GM23338 (cell line): ENCODE results near the gene B4GALT5. TPM values are rescaled to one million over a fixed set of nuclear protein-coding genes. Genes with fewer than 3 reads are reported as not detected.

Experiments used
- ATAC-seq: fragments of 200-7000 bp; cut with Tn5 transposase; 3 replicates; pipeline ENCODE4 v1.9.1; 2020
- DNase-seq: peaks from one replicate; pipeline ENCODE4 v3.0.0-alpha.2; 2015; ENCODE audit warnings: low spot score
- H2AFZ ChIP-seq: fragments of 200-600 bp; sonication (generic); 2 replicates; pipeline ENCODE4 v1.8.0; 2016; ENCODE audit warnings: antibody characterized with exemption, mild to moderate bottlenecking, moderate library complexity
- H3F3A ChIP-seq: fragments of 200-600 bp; sonication (generic); replicated peaks from 2 replicates; pipeline ENCODE4 v1.8.0; 2017; ENCODE audit warnings: antibody characterized with exemption, mixed run types, low read depth
- H3K27ac ChIP-seq: fragments of 200-600 bp; sonication (generic); 2 replicates; pipeline ENCODE4 v1.6.1; 2016; ENCODE audit warnings: low read depth
- H3K27me3 ChIP-seq: fragments of 200-600 bp; sonication (generic); 2 replicates; pipeline ENCODE4 v1.8.0; 2016; ENCODE audit warnings: mild to moderate bottlenecking, mixed run types, moderate library complexity; ENCODE audit not compliant: insufficient read depth
- H3K36me3 ChIP-seq: fragments of 200-600 bp; sonication (generic); 2 replicates; pipeline ENCODE4 v1.8.0; 2016; ENCODE audit warnings: mild to moderate bottlenecking; ENCODE audit not compliant: insufficient read depth
- H3K4me1 ChIP-seq: fragments of 200-600 bp; sonication (generic); 2 replicates; pipeline ENCODE4 v1.8.0; 2016; ENCODE audit warnings: mild to moderate bottlenecking, moderate library complexity; ENCODE audit not compliant: insufficient read depth
- H3K4me2 ChIP-seq: fragments of 200-600 bp; sonication (generic); 2 replicates; pipeline ENCODE4 v1.7.1; 2017; ENCODE audit warnings: mixed run types
- H3K4me3 ChIP-seq: fragments of 200-600 bp; sonication (generic); 2 replicates; pipeline ENCODE4 v1.6.1; 2016; ENCODE audit warnings: mixed run types
- H3K79me2 ChIP-seq: fragments of 200-600 bp; sonication (generic); replicated peaks from 2 replicates; pipeline ENCODE4 v1.8.0; 2017; ENCODE audit warnings: mild to moderate bottlenecking; ENCODE audit not compliant: insufficient read depth
- H3K9me2 ChIP-seq: fragments of 200-600 bp; sonication (generic); 2 replicates; pipeline ENCODE4 v1.8.0; 2017; ENCODE audit not compliant: insufficient read depth
- H4K20me1 ChIP-seq: fragments of 200-600 bp; sonication (generic); replicated peaks from 2 replicates; pipeline ENCODE4 v1.8.0; 2017; ENCODE audit warnings: mild to moderate bottlenecking; ENCODE audit not compliant: insufficient read depth
- H3K27ac Mint-ChIP-seq: 2 replicates; pipeline ENCODE4 v1.8.0; 2020; ENCODE audit warnings: inconsistent platforms, mild to moderate bottlenecking, moderate library complexity, mixed read lengths
- H3K27me3 Mint-ChIP-seq: 3 replicates; pipeline ENCODE4 v1.8.0; 2022; ENCODE audit warnings: low read depth, mild to moderate bottlenecking, moderate library complexity, mixed read lengths, inconsistent platforms; ENCODE audit not compliant: insufficient read depth, poor library complexity
- H3K36me3 Mint-ChIP-seq: 3 replicates; pipeline ENCODE4 v1.8.0; 2021; ENCODE audit warnings: low read depth, mild to moderate bottlenecking, inconsistent platforms, moderate library complexity, mixed read lengths
- H3K4me1 Mint-ChIP-seq: 3 replicates; pipeline ENCODE4 v1.8.0; 2020; ENCODE audit warnings: mild to moderate bottlenecking, inconsistent platforms, mixed read lengths
- H3K4me3 Mint-ChIP-seq: 3 replicates; pipeline ENCODE4 v1.8.0; 2021; ENCODE audit warnings: moderate library complexity, mild to moderate bottlenecking, inconsistent platforms, mixed read lengths
- H3K9me3 Mint-ChIP-seq: 3 replicates; pipeline ENCODE4 v1.8.0; 2020; ENCODE audit warnings: moderate library complexity, mild to moderate bottlenecking, inconsistent platforms, mixed read lengths
- POLR2AphosphoS5 ChIP-seq: IDR thresholded peaks from 2 replicates; pipeline ENCODE4 v1.6.1; 2016; ENCODE audit warnings: antibody characterized with exemption, low read depth
- STAT1 ChIP-seq: IDR thresholded peaks from one replicate; pipeline ENCODE4 v1.6.1; 2016; ENCODE audit warnings: antibody characterized with exemption; ENCODE audit not compliant: unreplicated experiment
- ZNF114 ChIP-seq: fragments of 250-450 bp; sonication (Bioruptor Pico); IDR thresholded peaks from 2 replicates; pipeline ENCODE4 v1.5.0; 2020; ENCODE audit warnings: mild to moderate bottlenecking, moderate library complexity
- ZNF462 ChIP-seq: fragments of 250-450 bp; sonication (Bioruptor Pico); IDR thresholded peaks from 2 replicates; pipeline ENCODE4 v1.5.0; 2020; ENCODE audit warnings: mild to moderate bottlenecking, moderate library complexity
- polyA plus RNA-seq: library from polyadenylated mRNA; unstranded; fragments of >200 nt; fragmentation: Nextera tagmentation; extraction: Ambion mirVana; gene quantifications from 2 replicates; pipeline ENCODE4 v1.2.1, GENCODE V29; 2016
- total RNA-seq: library from RNA; depleted of rRNA; stranded (reverse); fragments of >200 nt; shearing (Covaris generic); gene quantifications from 2 replicates; pipeline ENCODE4 v1.2.3, GENCODE V29; 2014
- TF ChIP-seq, protein P1 (sequence below): IDR thresholded peaks from one replicate; pipeline ENCODE4 v1.6.1; 2018; ENCODE audit warnings: antibody characterized with exemption; ENCODE audit not compliant: unreplicated experiment

B4GALT5 gene
- total and polyA plus RNA-seq, 2 experiments from 2014 or later = 19.1 to 50.3 TPM

DNA sequence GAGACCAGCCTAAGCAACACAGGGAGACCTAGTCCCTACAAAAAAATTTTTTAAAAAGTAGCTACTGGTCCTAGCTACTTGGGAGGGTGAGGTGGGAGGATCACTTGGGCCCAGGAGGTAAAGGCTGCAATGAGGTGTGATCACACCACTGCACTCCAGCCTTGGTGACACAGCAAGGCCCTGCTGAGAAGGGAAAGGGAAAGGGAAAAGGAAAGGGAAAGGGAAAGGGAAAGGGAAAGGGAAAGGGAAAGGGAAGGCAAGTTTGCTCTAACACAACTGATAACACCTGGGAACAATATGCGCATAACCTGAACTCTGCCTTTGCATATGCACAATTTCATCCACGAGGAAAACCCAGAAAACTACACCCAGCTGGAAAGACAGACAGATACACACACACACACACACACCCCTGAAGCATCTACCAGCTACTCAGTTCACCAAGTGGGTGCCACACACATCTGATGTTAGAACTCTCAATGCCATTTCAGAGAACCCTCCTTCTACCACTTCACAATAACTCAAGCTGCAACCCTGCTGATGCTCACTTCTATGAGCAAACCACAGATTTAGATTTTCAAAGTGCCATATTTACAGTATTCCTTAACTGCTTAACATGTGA, 19.1 kb downstream of the B4GALT5 start:
- Histone ChIP-seq H3K27me3 (no peaks in the 10 kb centered on the region), H3K79me2 (peaks cover 100% of the 10 kb centered on the region), H3K4me1 (peaks cover 52% of the 10 kb centered on the region), H3K4me2 (peak overlapping the region; percentile 72), H3F3A (0 out of 2 replicates have a peak, but pooled peaks cover 3% of the 10 kb centered on the region), H3K4me3 (peak overlapping the region; percentile 38), H3K9me2 (no peaks in the 10 kb centered on the region), H3K36me3 (no peaks in the 10 kb centered on the region), H3K27ac (peak overlapping the region; percentile 88), H2AFZ (no peak overlapping the region), H4K20me1 (peaks cover 75% of the 10 kb centered on the region)
- Mint-ChIP-seq H3K27me3 (peaks cover 6% of the 10 kb centered on the region), H3K4me1 (peaks cover 80% of the 10 kb centered on the region), H3K36me3 (no peaks in the 10 kb centered on the region), H3K27ac (peak overlapping the region; percentile 77), H3K4me3 (peak overlapping the region; percentile 33), H3K9me3 (no peaks in the 10 kb centered on the region)
- no peak for TF ChIP-seq POLR2AphosphoS5
- TF ChIP-seq STAT1 = no peak
- TF ChIP-seq ZNF114 (CRISPR knock-in tag) = no peak
- TF ChIP-seq, protein P1, sequence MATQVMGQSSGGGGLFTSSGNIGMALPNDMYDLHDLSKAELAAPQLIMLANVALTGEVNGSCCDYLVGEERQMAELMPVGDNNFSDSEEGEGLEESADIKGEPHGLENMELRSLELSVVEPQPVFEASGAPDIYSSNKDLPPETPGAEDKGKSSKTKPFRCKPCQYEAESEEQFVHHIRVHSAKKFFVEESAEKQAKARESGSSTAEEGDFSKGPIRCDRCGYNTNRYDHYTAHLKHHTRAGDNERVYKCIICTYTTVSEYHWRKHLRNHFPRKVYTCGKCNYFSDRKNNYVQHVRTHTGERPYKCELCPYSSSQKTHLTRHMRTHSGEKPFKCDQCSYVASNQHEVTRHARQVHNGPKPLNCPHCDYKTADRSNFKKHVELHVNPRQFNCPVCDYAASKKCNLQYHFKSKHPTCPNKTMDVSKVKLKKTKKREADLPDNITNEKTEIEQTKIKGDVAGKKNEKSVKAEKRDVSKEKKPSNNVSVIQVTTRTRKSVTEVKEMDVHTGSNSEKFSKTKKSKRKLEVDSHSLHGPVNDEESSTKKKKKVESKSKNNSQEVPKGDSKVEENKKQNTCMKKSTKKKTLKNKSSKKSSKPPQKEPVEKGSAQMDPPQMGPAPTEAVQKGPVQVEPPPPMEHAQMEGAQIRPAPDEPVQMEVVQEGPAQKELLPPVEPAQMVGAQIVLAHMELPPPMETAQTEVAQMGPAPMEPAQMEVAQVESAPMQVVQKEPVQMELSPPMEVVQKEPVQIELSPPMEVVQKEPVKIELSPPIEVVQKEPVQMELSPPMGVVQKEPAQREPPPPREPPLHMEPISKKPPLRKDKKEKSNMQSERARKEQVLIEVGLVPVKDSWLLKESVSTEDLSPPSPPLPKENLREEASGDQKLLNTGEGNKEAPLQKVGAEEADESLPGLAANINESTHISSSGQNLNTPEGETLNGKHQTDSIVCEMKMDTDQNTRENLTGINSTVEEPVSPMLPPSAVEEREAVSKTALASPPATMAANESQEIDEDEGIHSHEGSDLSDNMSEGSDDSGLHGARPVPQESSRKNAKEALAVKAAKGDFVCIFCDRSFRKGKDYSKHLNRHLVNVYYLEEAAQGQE = no peak
- TF ChIP-seq ZNF462 (CRISPR knock-in tag) = no peak
- no peak for DNase-seq
- ATAC-seq = peak; percentile 48
